ENCODE results near the gene STYXL1.
"Not testable (repeated sequence)": the region's sequence is repeated elsewhere in the genome, so short reads cannot be mapped to it uniquely, and the experiment has no call there.

Gene STYXL1

GRCh38 chr7:76047811-76048667 lies at the start of gene STYXL1, which contains the start of gene MDH2:
Gene STYXL1 (minus strand): TSS chr7:76048000. CDS start chr7:76030523, 17,477 bp downstream.
Gene MDH2 (plus strand): TSS chr7:76048106. CDS start chr7:76048161, 55 bp downstream.
- peak within 1 kb of the TSS; percentile 100 for H3K27ac ChIP-seq
- peak; percentile 98 for TF ChIP-seq ZFX (IDR thresholded peaks at IDR 0.05)
- TF ChIP-seq, protein P1, sequence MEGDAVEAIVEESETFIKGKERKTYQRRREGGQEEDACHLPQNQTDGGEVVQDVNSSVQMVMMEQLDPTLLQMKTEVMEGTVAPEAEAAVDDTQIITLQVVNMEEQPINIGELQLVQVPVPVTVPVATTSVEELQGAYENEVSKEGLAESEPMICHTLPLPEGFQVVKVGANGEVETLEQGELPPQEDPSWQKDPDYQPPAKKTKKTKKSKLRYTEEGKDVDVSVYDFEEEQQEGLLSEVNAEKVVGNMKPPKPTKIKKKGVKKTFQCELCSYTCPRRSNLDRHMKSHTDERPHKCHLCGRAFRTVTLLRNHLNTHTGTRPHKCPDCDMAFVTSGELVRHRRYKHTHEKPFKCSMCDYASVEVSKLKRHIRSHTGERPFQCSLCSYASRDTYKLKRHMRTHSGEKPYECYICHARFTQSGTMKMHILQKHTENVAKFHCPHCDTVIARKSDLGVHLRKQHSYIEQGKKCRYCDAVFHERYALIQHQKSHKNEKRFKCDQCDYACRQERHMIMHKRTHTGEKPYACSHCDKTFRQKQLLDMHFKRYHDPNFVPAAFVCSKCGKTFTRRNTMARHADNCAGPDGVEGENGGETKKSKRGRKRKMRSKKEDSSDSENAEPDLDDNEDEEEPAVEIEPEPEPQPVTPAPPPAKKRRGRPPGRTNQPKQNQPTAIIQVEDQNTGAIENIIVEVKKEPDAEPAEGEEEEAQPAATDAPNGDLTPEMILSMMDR (conservative IDR thresholded peaks at IDR 0.05): no peak

DNA sequence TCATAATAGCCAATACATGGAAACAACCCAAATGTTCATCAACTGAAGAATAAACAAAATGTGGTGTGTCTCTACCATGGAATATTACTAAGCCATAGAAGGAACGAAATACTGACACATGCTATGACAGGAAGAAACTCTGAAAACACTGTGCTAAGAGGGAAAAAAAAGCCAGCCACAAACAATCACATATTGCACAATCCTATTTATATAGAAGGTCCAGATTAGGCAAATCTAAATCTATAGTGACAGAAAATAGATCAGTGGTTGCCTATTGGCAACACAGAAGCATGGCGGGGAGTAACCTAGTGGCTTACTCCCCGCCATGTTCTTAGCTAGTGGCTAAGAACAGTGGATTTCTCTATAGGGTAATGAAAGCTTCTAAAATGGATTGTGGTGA lies 48.1 kb upstream of the STYXL1 start:
- no peak for TF ChIP-seq ZFX (IDR thresholded peaks at IDR 0.05)
- TF ChIP-seq, protein P1 (conservative IDR thresholded peaks at IDR 0.05): no peak
- H3K27ac ChIP-seq: no peak overlapping the region

DNA sequence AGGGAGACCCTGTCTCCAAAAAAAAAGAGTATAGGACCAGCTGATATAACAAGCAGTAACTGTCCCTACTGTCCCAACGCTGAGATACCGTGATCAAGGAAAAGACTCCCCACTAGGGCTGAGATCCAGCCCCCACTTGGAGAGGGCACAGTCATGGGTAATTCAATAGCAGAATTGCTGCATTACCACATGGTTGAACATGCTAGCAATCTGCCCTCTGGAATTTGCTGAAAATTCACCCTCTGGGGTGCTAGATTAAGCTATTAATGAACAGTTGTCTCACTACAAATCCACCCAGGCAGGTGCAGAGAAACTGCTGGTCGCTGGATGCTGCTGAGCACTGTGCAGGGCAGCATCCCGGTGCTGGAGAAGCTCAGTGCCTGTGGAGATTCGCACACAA lies 46.5 kb upstream of the STYXL1 start:
- not testable (repeated sequence) for H3K27ac ChIP-seq

DNA sequence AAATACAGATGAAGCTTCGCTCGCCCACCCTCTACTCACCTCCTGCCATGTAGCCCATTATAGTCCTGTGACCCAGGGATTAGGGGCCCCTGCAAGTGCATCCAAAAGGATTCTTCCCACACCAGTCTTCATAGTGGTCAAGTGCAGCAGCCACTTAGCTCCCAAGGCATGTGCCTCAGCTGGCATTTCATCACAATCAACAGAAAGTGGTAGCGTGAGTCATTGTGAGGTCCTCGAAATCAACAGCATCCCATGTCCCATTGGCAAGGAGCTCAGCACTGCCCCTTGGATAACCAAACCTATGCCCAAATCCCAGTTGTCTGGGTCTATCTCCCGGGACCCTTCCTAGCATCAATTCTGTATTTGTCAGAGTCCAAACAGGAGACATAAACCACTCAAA lies 45.7 kb upstream of the STYXL1 start:
- not testable (repeated sequence) for H3K27ac ChIP-seq

DNA sequence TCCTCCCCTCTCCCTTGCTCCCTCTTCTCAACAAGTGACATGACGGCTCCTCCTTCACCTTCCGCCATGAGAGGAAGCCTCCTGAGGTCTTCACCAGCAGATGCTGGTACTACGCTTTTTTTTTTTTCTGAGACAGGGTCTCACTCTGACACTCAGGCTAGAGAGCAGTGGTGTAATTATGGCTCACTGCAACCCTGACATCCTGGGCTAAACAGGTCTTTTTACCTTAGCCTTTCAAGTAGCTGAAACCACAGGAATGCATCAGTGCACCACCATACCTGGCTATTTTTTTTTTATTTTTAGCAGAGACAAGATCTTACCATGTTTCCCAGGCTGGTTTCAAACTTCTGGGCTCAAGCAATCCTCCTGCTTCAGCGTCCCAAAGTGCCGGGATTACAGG lies 43.7 kb upstream of the STYXL1 start:
- TF ChIP-seq, protein P1 (conservative IDR thresholded peaks at IDR 0.05): no peak
- TF ChIP-seq ZFX (IDR thresholded peaks at IDR 0.05): no peak
- no peak overlapping the region for H3K27ac ChIP-seq

- peak overlapping the region; percentile 80 for H3K27ac ChIP-seq
- TF ChIP-seq, protein P1 (conservative IDR thresholded peaks at IDR 0.05): no peak
- TF ChIP-seq ZFX (IDR thresholded peaks at IDR 0.05): no peak
Measured at GRCh38 chr7:76089865-76090475, 42.2 kb upstream of the STYXL1 start.

DNA sequence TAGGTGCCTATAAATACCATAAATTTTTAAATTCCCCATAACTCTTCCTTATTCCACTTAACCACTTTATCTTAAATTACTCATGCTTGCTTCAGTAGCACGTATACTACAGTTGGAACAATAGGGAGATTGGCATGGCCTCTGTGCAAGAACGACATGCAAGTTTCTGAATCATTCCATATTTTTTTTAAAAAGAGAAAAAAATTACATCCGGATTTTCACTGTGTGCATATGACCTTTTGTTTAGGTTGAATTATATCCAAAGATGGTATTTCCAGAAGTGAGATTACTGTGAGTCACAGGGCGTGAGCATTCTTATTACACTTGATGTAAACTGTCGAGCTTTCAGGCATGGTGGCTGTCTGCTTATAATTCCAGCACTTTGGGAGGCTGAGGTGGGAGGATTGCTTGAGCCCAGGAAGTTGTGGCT lies 39.6 kb upstream of the STYXL1 start:
- not testable (repeated sequence) for H3K27ac ChIP-seq

DNA sequence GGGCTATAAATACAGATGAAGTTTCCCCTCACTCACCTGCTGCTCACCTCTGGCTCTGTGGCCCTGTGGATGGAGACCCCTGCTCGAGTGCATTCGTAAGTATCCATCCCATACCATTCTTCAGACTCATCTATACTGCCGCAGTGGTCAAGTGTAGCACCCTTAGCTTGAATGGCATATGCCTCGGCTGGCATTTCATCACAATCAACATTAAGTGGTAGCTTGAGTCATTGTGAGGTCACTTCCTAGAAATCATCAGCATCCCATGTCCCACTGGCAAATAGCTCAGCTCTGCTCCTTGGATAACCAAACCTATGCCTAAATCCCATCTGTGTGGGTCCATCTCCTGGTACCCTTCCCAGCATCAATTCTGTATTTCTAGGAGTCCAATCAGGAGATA lies 38.3 kb upstream of the STYXL1 start:
- TF ChIP-seq ZFX (IDR thresholded peaks at IDR 0.05): no peak
- TF ChIP-seq, protein P1 (conservative IDR thresholded peaks at IDR 0.05): no peak
- no peak overlapping the region for H3K27ac ChIP-seq

DNA sequence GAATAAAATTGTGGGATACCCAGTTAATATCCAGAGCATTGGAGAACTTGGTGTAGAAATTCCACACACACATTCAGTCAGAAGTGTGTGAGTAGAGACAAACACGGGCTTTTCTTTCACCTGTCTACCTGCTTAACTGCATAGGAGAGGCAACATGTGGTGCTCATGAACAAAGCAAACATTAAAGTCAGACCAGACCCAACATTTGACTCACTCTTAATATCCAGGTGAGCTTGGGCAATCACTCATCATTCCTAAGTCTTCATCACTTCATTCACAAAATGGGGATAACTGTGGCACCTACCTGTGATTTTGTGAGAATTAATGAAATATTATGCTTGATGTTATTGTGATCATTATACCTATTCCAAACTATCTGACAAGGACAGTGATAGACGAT lies 36.3 kb upstream of the STYXL1 start:
- not testable (repeated sequence) for H3K27ac ChIP-seq

Measured in C4-2B (cell line).